GM12865 (cell line): Measurements from ENCODE around the gene ASF1B.

ENCODE experiments used
- DNase-seq: peaks from one replicate; pipeline ENCODE4 v3.0.0; 2010; ENCODE audit warnings: low read depth
- H3K4me3 ChIP-seq: 2 replicates; pipeline ENCODE4 v1.5.1; 2011; ENCODE audit warnings: mild to moderate bottlenecking, low read depth, low read length, control low read depth
- CTCF ChIP-seq: IDR thresholded peaks from 2 replicates; pipeline ENCODE4 v1.5.1; 2011; ENCODE audit warnings: low read length, control low read depth, low read depth, inconsistent platforms; ENCODE audit not compliant: insufficient read depth; ENCODE audit errors: missing control alignments

ASF1B gene

GRCh38 chr19:14073925-14074838, 62.2 kb downstream of the ASF1B start:
- H3K4me3 ChIP-seq: peak overlapping the region; percentile 38
- DNase-seq: no peak
- no peak for TF ChIP-seq CTCF

- DNase-seq: peak; percentile 89
- TF ChIP-seq CTCF: peak; percentile 65
- peak overlapping the region; percentile 61 for H3K4me3 ChIP-seq
These were observed 63.0 kb downstream of the ASF1B start for GRCh38 chr19:14073261-14073924.

- H3K4me3 ChIP-seq: peak within 1 kb of the TSS; percentile 61
- peak; percentile 52 for DNase-seq
These were observed 63.7 kb downstream of the ASF1B start, which contains the start of gene MISP3 for GRCh38 chr19:14072535-14073260. Gene MISP3 (plus strand): TSS chr19:14072786. CDS start chr19:14073310, 524 bp downstream.

GRCh38 chr19:14070268-14071050, 65.9 kb downstream of the ASF1B start:
- no peak overlapping the region for H3K4me3 ChIP-seq
- no peak for TF ChIP-seq CTCF
- DNase-seq: no peak

More at GRCh38 chr19:14072535-14073260, 63.7 kb downstream of the ASF1B start, which contains the start of gene MISP3:
- no peak for TF ChIP-seq CTCF
